Panc1 (cell line): ENCODE data around the gene DDIT3.

Experiments
- CTCF ChIP-seq: fragments of 450-650 bp; IDR thresholded peaks from 2 replicates; pipeline ENCODE4 v1.5.1; 2017; ENCODE audit warnings: mild to moderate bottlenecking
- POLR2AphosphoS5 ChIP-seq: IDR thresholded peaks from 2 replicates; pipeline ENCODE4 v1.6.1; 2012; ENCODE audit warnings: mild to moderate bottlenecking, low read depth, low read length, moderate library complexity
- REST ChIP-seq, 2 experiments: IDR thresholded peaks; 2 replicates each; pipeline ENCODE4 v1.6.1; 2011 to 2012; ENCODE audit warnings: low read depth in 2 of 2, control low read depth in 1 of 2, low read length in 1 of 2, mild to moderate bottlenecking in 1 of 2, moderate library complexity in 1 of 2; ENCODE audit not compliant: insufficient read depth in 1 of 2
- TCF7L2 ChIP-seq: IDR thresholded peaks from 2 replicates; pipeline ENCODE4 v1.6.1; 2011; ENCODE audit warnings: mild to moderate bottlenecking, low read depth, low read length, inconsistent platforms

GRCh38 chr12:57528831-57529555 lies 8.7 kb upstream of the DDIT3 start:
- TF ChIP-seq CTCF, result no peak
- TF ChIP-seq TCF7L2, result no peak
- no peak for TF ChIP-seq REST (IDR thresholded peaks at IDR 0.05; ENCODE audit: insufficient read depth in 1 of 2, low read depth in 2 of 2, low read length in 1 of 2)
- TF ChIP-seq POLR2AphosphoS5, result no peak
